HepG2 (cell line): ENCODE data around the gene SLC22A4.

ENCODE experiments used
- CCDC6 ChIP-seq: sonication (generic); formaldehyde crosslinking; IDR thresholded peaks from 2 replicates; pipeline ENCODE4 v1.8.1; 2022; ENCODE audit warnings: mild to moderate bottlenecking, missing genetic modification reagents, moderate library complexity
- CHCHD3 ChIP-seq: sonication (generic); formaldehyde crosslinking; IDR thresholded peaks from 2 replicates; pipeline ENCODE4 v1.8.0; 2022; ENCODE audit warnings: mild to moderate bottlenecking, missing genetic modification reagents, moderate library complexity
- GLMP ChIP-seq: sonication (generic); formaldehyde crosslinking; IDR thresholded peaks from 2 replicates; pipeline ENCODE4 v1.9.0; 2021; ENCODE audit warnings: missing genetic modification reagents, mild to moderate bottlenecking, borderline replicate concordance
- KDM1A ChIP-seq: IDR thresholded peaks from 2 replicates; pipeline ENCODE4 v1.6.1; 2016; ENCODE audit warnings: missing compliant biosample characterization
- POLR2AphosphoS2 ChIP-seq: IDR thresholded peaks from 2 replicates; pipeline ENCODE4 v1.6.1; 2011; ENCODE audit warnings: low read depth, low read length, improper control_type of control experiment
- SIN3A ChIP-seq: IDR thresholded peaks from 2 replicates; pipeline ENCODE4 v1.6.1; 2011; ENCODE audit warnings: low read depth, mild to moderate bottlenecking, control low read depth, low read length, borderline replicate concordance
- ZNF232 ChIP-seq: sonication (generic); formaldehyde crosslinking; IDR thresholded peaks from 2 replicates; pipeline ENCODE4 v1.4.0; 2020; ENCODE audit warnings: missing genetic modification reagents, borderline replicate concordance
- ZNF251 ChIP-seq: sonication (generic); formaldehyde crosslinking; IDR thresholded peaks from 2 replicates; pipeline ENCODE4 v1.9.0; 2021; ENCODE audit warnings: mild to moderate bottlenecking, missing genetic modification reagents
- ZNF331 ChIP-seq: sonication (generic); formaldehyde crosslinking; IDR thresholded peaks from 2 replicates; pipeline ENCODE4 v1.4.0; 2020; ENCODE audit warnings: missing genetic modification reagents
- TF ChIP-seq, protein P1 (sequence below): sonication (generic); formaldehyde crosslinking; IDR thresholded peaks from 2 replicates; pipeline ENCODE4 v1.4.0; 2020; ENCODE audit warnings: missing genetic modification reagents
- TF ChIP-seq, protein P2 (sequence below): sonication (generic); formaldehyde crosslinking; IDR thresholded peaks from 2 replicates; pipeline ENCODE4 v1.4.0; 2020; ENCODE audit warnings: low read depth, mild to moderate bottlenecking, missing genetic modification reagents
- TF ChIP-seq, protein P3 (sequence below): fragments of 450-650 bp; IDR thresholded peaks from 2 replicates; pipeline ENCODE4 v1.6.1; 2017
- TF ChIP-seq, protein P4 (sequence below), 2 experiments: sonication (generic) in 1 of 2; formaldehyde crosslinking in 1 of 2; IDR thresholded peaks; 2 replicates each; pipeline versions ENCODE4 v1.5.1 to v1.6.1; 2011 to 2020; ENCODE audit warnings: borderline replicate concordance in 1 of 2, low read depth in 1 of 2, low read length in 1 of 2, mild to moderate bottlenecking in 1 of 2, missing genetic modification reagents in 1 of 2, moderate library complexity in 1 of 2
- TF ChIP-seq, protein P5 (sequence below): sonication (generic); formaldehyde crosslinking; IDR thresholded peaks from 2 replicates; pipeline ENCODE4 v1.5.0; 2020; ENCODE audit warnings: missing genetic modification reagents

GRCh38 chr5:132362086-132362485 lies 67.9 kb downstream of the SLC22A4 start:
- no peak for TF ChIP-seq SIN3A
- no peak for TF ChIP-seq GLMP (CRISPR knock-in tag)
- TF ChIP-seq, protein P1, sequence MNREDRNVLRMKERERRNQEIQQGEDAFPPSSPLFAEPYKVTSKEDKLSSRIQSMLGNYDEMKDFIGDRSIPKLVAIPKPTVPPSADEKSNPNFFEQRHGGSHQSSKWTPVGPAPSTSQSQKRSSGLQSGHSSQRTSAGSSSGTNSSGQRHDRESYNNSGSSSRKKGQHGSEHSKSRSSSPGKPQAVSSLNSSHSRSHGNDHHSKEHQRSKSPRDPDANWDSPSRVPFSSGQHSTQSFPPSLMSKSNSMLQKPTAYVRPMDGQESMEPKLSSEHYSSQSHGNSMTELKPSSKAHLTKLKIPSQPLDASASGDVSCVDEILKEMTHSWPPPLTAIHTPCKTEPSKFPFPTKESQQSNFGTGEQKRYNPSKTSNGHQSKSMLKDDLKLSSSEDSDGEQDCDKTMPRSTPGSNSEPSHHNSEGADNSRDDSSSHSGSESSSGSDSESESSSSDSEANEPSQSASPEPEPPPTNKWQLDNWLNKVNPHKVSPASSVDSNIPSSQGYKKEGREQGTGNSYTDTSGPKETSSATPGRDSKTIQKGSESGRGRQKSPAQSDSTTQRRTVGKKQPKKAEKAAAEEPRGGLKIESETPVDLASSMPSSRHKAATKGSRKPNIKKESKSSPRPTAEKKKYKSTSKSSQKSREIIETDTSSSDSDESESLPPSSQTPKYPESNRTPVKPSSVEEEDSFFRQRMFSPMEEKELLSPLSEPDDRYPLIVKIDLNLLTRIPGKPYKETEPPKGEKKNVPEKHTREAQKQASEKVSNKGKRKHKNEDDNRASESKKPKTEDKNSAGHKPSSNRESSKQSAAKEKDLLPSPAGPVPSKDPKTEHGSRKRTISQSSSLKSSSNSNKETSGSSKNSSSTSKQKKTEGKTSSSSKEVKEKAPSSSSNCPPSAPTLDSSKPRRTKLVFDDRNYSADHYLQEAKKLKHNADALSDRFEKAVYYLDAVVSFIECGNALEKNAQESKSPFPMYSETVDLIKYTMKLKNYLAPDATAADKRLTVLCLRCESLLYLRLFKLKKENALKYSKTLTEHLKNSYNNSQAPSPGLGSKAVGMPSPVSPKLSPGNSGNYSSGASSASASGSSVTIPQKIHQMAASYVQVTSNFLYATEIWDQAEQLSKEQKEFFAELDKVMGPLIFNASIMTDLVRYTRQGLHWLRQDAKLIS (CRISPR knock-in tag) = no peak
- TF ChIP-seq, protein P2, sequence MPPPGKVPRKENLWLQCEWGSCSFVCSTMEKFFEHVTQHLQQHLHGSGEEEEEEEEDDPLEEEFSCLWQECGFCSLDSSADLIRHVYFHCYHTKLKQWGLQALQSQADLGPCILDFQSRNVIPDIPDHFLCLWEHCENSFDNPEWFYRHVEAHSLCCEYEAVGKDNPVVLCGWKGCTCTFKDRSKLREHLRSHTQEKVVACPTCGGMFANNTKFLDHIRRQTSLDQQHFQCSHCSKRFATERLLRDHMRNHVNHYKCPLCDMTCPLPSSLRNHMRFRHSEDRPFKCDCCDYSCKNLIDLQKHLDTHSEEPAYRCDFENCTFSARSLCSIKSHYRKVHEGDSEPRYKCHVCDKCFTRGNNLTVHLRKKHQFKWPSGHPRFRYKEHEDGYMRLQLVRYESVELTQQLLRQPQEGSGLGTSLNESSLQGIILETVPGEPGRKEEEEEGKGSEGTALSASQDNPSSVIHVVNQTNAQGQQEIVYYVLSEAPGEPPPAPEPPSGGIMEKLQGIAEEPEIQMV = no peak
- no peak for TF ChIP-seq CHCHD3 (CRISPR knock-in tag)
- no peak for TF ChIP-seq ZNF251 (CRISPR knock-in tag)
- TF ChIP-seq, protein P3, sequence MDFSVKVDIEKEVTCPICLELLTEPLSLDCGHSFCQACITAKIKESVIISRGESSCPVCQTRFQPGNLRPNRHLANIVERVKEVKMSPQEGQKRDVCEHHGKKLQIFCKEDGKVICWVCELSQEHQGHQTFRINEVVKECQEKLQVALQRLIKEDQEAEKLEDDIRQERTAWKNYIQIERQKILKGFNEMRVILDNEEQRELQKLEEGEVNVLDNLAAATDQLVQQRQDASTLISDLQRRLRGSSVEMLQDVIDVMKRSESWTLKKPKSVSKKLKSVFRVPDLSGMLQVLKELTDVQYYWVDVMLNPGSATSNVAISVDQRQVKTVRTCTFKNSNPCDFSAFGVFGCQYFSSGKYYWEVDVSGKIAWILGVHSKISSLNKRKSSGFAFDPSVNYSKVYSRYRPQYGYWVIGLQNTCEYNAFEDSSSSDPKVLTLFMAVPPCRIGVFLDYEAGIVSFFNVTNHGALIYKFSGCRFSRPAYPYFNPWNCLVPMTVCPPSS = no peak
- no peak for TF ChIP-seq ZNF331 (CRISPR knock-in tag)
- no peak for TF ChIP-seq CCDC6 (CRISPR knock-in tag)
- TF ChIP-seq ZNF232 (CRISPR knock-in tag) = no peak
- no peak for TF ChIP-seq POLR2AphosphoS2
- TF ChIP-seq KDM1A = no peak
- TF ChIP-seq, protein P4, sequence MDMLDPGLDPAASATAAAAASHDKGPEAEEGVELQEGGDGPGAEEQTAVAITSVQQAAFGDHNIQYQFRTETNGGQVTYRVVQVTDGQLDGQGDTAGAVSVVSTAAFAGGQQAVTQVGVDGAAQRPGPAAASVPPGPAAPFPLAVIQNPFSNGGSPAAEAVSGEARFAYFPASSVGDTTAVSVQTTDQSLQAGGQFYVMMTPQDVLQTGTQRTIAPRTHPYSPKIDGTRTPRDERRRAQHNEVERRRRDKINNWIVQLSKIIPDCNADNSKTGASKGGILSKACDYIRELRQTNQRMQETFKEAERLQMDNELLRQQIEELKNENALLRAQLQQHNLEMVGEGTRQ (IDR thresholded peaks at IDR 0.05; ENCODE audit: low read depth, low read length) = no peak
- TF ChIP-seq, protein P4 (CRISPR knock-in tag; IDR thresholded peaks at IDR 0.05; ENCODE audit: borderline replicate concordance) = no peak
- TF ChIP-seq, protein P5, sequence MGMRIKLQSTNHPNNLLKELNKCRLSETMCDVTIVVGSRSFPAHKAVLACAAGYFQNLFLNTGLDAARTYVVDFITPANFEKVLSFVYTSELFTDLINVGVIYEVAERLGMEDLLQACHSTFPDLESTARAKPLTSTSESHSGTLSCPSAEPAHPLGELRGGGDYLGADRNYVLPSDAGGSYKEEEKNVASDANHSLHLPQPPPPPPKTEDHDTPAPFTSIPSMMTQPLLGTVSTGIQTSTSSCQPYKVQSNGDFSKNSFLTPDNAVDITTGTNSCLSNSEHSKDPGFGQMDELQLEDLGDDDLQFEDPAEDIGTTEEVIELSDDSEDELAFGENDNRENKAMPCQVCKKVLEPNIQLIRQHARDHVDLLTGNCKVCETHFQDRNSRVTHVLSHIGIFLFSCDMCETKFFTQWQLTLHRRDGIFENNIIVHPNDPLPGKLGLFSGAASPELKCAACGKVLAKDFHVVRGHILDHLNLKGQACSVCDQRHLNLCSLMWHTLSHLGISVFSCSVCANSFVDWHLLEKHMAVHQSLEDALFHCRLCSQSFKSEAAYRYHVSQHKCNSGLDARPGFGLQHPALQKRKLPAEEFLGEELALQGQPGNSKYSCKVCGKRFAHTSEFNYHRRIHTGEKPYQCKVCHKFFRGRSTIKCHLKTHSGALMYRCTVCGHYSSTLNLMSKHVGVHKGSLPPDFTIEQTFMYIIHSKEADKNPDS (CRISPR knock-in tag) = no peak
